HG03108 (cell line): ENCODE measurements around the gene SERPINA9.
"Not testable (repeated sequence)": the region's sequence is repeated elsewhere in the genome, so short reads cannot be mapped to it uniquely, and the experiment has no call there.

Experiments used
- ATAC-seq: cut with Tn5 transposase; IDR thresholded peaks from one replicate; pipeline ENCODE4 v1.9.1; 2021; ENCODE audit warnings: moderate library complexity; ENCODE audit not compliant: unreplicated experiment

Gene SERPINA9

DNA sequence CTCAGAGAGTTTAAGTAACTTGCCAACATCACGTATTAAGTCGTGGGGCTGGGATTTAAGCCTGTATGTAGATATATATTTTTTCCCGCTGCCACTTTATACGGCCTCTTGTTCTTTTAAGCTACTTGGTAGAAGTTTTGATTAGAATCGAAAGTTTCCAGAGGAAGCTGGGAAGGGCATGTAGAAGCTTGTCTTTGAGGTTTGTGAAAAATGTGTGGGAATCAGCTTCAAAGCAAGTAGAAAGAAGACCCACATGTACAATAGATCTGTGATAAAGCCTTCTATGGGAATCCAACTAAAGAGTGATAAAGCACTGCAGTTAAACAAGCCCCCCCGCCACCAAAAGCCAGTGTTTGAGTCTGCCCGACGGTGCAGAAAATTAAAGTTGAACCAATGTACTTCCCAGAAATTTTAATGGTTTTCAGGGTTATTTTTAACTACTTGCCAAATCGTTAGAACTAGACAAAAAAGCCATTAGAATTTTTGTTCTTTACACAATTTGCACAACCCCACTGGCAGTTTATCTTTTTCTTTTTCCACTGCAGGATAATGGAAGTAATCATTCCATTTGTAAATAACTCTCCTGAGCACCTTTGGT is 48.9 kb downstream of the SERPINA9 start:
- no peak for ATAC-seq

DNA sequence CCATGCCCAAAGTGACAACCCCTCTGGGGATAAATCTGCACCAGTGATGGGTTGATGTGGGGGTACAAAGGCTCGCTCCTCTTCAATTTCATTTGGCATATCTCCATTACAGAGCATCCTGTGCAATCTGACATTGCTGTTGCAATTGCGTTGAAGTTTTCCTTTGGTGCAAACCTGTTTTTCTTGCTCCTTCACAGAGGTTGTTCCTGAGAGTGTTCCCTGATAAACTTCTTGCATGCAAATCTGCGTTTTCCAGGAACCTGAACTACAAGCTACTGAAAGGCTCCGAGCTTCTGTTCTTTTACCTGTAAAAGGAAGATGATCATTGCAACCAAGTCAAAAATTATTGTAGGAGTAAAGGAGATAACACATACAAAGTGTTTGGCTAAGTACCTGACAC is 49.5 kb downstream of the SERPINA9 start:
- no peak for ATAC-seq

DNA sequence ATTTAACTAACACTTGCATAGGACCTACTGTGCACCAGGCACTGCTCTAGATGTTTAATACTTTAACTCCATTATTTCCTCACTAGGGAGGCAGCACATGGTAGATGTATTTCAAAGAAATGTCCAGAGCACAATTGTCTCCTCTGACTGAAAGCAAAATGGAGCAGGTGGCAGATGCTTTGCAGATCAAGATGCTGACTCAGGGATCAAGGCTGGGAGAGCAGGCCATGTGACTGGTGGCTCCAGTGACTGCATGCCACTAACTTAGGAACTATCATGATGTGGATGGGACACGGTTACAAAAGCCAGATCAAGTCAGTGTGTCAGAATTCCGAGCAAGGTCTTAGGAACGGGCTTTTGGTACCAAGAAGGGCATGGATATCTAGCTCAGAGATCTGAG is 51.6 kb downstream of the SERPINA9 start:
- ATAC-seq: no peak

DNA sequence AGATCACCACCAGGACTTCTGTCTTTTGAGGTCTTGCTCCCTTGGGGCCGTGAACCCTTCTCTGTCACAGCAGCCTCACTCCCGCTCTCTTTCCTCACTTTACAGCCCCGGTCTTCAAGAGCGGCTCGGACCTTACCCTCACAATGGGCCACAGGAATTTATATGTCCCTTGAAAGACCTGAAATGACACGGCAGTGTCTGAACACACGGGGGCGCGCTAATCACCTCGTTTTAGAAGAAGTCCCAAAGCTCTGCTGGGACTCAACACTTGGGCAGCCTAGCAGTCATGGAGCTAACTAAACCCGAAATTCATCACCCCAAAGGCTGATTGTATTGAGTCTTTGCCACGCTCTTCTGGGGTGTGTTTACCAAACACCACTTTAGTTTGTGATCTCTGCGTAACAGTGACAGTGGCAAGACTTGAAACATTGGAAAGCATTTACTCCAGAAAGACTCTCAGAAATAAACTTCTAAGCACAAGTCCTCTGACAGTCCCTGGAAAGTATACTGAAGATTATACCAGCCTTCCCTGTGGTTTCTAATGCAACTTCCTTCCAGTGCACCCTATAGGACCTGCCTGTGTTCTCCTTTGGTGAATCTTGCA is 52.4 kb downstream of the SERPINA9 start:
- no peak for ATAC-seq

DNA sequence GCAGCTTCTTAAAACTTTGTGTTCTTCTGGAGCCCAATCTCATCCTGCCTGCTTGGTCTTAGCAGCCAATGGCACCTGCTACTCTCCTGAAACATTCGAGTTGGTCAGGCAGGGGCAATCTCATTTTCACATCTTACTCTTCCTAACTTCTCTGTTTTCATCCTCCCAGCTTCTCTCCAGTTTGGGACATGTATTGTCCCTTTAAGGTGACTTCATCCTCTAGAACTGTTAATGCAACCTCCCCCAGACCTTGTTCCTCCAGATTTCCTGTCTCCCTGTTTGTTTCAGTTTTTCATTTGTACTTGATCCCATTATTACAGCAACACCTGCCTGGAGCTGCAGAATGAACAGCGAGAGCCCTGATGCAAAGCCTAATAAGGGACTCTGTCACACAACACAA is 54.7 kb downstream of the SERPINA9 start:
- no peak for ATAC-seq

DNA sequence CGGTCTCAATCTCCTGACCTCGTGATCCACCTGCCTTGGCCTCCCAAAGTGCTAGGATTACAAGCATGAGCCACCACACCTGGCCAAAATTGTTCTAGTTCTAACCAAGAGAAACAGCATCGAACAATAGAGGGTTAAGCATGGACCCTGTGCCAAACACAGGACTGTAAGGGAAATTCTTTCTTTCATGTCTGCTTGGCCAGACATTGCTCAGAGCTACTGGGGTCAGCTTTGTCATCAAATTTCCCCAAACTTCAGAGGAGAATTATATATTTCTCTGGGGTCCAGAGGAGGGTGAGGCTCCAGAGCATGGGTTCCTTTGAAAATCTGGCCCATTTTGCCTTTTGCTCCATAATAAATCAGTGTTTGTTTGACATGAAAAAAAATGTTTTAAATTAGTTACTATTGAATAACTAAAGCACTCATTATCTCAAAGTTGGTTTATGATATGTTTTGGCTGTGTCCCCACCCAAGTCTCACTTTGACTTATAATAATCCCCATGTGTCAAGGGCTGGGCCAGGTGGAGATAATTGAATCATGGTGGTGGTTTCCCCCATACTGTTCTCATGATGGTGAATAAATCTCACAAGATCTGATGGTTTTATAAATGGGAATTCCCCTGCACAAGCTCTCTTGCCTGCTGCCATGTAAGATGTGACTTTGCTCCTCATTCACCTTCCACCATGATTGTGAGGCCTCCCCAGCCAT is 58.3 kb downstream of the SERPINA9 start:
- ATAC-seq: not testable (repeated sequence)
